HuH-7.5 (cell line): Measurements from ENCODE around the gene ANO4.

ENCODE experiments used
- DNase-seq: peaks from one replicate; pipeline ENCODE4 v3.0.0; 2011; ENCODE audit warnings: low spot score

ANO4 gene

DNA sequence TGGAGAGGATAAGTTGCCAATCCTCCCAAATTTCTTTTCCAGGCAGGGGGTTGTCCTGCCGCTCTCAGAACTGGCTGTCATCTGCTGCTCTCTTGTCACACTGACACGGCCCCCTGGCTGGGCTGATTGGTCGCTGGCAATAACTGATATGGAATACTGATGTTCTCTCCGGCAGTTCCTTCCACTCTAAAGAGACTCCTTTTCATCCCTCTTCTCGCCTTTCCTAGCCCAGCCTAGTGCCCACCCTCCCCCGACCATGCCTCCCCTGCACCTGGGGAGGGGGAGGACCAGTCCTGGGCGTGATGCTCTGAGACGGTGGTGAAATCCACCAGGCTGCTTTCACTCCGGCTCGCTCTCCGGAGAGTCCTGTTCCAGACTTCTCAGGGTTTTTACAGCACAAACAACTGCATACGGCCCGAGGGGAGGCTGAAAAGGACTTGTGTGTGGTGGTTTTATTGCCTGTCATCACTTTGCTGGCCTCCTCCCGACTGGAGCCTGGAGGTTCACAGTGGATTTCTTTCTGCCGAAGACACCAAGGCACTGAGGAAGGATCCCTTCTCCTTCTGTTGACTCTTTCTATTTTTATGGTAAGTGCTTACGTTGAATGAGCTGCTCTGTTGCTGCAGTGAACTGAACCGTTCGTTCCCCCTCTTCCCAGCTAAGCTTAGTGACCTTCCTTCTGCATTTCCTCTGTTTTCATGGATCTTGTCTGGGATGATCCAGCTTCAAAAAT is at the start of gene ANO4:
Gene ANO4, plus strand, starts transcription at position 336 of the 733 bp plus-strand sequence. CDS start 107,010 bp downstream, outside the sequence.
- DNase-seq = no peak

DNA sequence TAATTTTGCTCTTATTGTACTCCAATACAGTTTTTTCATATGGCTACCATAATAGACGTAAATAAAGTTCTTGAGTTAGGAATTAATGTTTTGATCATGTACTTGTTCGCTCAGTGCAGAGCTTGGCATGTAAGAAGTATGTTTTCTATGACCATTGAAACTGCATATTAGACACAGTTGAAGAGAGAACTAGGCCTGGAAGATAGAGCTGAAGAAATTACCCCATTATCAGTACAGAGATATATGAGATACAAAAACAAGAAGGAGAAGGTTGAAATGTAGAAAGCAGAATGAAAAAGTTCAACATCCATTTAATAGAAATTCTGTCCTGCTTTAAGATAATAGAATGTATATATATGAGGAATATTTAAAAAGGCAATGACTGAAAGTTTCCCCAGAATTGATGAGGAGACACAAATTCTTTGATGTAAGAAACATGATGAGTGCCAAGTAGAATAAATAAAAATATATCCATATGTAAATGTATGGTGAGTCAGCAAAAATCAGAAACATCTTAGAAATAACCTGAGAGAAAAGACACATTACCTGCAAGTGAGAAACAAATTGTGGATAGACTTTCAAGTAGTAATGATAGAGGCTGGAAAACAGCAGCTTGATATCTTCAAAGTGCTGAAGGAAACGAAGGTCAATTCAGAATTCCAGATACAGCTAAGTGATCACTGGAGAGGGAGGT is 49.1 kb upstream of the ANO4 start:
- DNase-seq = no peak

DNA sequence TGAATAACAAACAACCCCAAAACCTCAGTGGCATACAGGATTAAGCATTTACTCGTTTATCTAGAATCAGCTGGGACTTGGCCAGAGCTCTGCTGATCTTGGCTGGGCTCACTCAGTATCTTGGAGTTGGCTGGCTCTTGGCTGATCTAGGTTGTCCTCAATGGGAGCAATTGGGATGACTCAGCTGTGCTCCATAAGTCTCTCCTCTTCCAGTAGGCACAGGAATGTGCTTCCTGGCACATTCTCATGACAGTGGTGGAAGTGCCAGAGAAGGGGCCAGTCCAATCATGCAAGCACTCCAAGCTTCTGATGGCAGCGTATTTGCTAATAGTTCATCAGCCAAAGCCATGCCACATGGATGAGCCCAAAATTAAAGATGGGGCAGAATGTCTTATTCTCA is 41.7 kb upstream of the ANO4 start:
- DNase-seq = no peak

DNA sequence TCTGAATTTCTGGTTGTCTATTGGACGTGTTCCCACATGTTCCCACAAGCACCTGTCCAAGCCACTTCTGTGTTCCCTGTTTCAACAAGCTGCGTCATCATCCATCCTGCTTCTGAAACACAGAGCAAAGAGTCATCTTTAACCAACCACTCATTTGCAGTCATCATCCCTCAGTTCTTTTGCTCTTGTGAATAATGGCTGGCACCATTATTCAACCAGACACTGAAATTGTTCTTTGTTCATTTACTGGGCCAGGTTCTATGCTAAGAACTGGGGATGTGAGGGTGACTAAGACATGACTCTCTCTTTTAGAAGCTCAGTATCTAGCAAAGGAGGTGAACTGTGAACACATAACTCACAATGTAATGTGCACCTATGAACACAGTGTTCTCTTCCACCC is 40.7 kb upstream of the ANO4 start:
- no peak for DNase-seq

DNA sequence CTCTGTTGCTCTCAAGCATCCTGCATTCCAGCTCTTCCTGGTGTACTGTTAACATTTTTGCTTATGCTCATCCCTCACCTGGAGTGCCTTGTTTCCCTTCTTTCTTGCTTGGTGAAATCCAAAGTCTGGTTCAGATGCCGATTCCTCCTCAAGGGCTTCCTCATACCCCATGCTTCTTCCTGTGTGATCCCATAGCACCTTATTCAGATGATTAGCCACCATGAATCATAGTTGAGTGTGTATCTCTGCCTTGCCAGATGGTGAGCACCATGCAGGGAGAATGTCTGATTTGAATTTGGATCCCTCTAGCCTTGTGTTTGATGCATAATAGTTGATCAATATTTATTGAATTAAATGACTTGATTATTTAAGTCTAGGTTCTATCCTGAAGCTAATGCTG is 39.4 kb upstream of the ANO4 start:
- no peak for DNase-seq

DNA sequence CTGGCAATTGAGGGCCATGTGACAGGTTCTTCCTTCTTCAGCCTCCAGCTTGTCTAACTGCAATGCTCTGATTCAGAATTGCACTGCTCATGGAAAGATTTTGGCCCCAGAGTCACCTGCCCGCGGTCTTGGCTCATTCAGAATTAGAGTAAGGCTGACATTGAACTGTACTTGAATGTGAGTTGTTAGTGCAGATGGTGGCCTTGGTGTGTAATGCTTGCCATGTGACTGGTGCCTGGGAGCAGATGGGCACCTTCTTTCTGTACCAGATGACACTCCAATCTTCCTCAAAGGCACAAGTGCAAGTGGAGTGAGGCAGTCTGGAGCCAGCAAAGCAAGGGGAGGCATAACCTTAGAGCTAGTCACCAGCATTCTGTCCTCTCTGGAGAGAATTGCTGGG is 36.5 kb upstream of the ANO4 start:
- DNase-seq = no peak

DNA sequence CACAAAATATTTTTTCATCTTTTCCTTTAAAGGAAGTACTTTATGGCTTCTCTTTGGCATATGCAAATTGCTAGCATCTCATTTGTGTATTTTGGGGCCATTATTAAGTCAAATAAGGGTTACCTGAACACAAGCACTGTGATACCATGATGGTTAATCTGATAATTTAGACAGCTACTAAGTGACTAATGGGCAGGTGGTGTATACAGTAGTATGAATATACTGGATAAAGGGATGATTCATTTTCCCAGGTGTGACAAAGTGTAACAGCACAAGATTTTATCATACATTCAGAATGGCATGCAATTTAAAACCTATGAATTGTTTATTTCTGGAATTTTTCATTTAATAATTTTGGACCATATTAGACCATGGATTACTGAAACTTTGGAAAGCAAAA is 27.2 kb upstream of the ANO4 start:
- DNase-seq = no peak

DNA sequence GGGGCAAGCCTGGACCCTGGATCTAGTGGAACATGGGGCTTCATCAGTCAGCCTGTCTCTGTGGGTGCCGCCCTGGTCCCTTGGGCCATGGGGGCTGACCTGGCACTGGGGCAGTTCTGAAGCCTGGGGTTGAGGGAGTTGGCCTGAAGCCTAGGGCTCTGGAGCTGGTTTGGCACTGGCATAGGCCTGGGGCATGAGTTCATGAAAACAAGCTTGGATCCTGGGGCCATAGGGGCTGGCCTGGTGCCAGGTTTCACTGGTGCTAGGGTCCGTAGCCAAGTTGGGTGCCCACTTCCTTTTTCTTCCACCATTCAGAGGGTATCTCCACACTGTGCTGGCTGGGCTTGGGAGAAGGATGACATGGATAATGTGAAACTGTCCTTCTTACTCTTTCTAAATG is 26.6 kb upstream of the ANO4 start:
- no peak for DNase-seq

DNA sequence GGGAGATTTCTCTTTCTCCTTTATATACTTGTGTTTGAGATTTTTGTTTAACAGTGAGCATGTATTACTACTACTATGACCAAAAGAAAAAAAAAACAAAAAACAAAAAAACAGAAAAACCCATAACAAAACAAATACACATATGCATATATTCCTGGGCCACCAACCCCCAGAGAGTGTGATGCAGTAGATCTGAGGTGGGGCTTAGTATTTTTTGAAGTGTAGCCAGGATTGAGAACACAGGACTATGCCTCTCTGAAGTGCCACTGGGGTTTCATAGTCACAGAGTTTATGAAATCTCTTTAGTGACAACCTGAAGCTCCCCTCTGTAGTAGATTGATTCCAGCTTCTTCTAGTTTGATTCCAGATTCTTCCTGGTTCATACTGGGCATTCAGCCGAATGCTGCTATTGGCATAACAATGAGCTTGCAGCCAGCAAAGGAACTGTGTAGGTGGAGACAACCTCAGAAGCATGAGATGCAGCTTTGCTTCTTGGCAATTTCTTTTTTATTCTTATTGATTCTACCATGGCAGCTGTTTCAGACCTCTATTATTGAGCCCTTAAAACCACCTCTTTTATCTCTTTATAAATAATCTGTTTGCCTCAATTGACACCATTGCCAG is 15.5 kb upstream of the ANO4 start:
- DNase-seq = no peak

DNA sequence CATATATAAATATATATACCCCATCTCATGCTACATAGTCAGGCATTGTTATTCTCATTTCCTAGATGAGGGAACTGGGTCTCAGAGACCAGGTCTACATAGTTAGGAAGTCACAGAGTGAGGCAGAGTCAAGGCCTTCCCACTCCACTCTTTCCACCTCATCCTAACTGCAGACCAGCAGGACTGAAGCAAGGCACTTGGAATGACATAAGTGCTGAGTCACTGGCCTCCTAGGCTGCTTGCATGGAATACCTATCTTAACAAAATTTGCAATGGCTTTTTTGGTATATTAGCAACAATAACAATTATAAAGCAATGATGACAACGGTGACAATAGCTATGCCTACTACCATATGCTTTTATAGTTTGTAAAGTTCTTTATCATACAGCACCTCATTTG is 5.4 kb upstream of the ANO4 start:
- DNase-seq = no peak

DNA sequence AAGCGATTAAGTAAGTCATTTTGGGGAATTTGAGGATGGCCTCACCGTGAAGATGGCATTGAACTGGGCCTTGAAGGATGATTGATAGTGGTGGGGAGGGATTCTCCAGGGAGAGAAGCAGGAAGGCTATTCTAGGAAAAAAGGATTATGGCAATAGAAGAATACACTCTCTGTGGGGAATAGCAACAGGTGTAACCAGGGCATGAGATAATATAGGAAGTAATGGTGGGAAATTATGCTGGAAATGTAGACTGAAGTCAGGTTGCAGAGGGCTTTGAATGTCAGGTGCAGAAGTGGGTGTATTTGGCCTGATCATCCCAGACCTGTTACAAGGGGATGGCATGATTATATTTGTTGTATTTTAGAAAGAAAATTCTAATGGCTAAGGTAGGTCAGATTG is 4.6 kb upstream of the ANO4 start:
- DNase-seq = no peak

DNA sequence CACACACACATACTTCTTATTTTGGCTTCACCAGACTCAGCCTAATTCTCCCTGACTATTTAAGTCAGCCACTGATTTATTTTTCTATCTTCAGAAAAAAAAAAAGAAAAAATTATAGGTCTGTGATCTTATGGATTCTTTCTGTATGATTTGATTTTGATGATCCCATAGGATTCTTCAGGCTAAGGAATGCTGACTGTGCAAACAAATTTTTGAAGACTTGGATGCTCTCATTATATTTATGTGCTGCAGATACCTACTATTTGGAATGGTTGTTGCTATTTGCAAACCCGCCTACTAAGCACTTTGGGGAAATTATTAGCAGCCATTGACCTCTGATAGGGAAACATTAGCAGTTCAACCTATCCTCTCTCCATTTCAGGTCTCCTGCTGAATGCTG is 4.0 kb upstream of the ANO4 start:
- DNase-seq = no peak

DNA sequence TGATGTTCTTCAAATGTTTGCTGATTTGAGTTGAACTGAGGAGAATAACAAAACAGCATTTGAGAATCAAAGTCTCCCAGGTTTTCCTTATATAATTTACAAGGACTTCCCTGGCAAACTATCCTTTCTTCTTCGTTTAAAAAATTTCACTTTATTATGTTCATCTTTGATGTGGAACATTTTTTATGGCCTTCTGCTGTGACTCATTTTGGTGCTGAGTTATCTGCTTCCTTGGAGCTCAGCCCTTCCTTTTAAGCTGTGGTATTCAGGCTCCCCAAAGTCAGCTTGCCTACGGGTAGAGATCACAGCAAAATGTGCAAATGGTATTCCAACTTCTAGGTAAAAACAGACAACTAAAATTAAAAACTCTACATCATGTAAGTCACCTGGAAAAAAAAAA is 1.4 kb upstream of the ANO4 start:
- DNase-seq = no peak

DNA sequence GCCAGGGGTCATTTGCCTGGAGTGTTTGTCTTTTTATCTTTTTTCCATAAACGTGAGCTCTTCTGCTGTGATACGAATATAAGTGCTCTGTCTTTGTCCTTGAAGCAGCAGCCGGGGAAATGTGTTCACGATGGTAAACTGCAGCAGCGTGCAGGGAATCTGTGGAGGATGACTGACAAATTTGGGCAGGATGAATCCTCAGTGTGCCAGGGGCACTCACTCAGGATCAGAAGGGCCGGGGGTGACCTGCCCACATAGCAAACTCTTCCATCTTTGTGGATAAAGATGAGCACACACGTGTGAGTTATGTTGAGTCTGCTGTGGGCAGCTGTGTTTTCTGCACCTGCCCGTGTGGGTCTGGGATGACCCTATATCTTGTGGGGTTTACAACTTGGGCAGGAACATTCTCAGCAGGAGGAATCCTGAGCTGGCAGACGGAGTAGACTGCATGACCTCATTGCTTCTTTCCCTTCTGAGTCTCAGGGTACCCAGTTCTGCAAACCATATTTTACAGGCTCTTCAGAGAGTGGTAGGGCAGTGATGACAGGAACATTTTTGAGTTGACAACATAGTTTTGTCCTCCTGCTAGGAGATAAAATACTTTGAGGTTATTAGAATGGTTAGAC is 711 bp downstream of the ANO4 start:
- DNase-seq = no peak

DNA sequence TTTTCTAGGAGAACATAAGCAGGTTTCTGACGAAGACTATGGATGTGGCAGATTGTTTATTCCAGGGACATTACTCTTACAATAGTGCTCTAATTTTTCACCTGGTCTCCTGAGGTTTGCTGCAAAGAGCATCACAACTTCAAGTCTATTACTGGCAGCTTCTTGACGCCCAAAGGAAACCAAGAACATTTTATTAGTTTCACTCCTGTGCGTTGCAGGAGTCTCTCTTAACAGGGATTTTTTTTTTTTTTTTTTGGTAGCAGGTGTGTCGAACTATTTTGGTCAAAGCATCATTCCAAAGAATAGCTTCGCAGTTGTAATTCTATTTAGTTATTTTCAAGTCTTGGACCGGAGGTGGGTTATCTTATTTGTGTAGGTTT is 1.2 kb downstream of the ANO4 start:
- DNase-seq = no peak

DNA sequence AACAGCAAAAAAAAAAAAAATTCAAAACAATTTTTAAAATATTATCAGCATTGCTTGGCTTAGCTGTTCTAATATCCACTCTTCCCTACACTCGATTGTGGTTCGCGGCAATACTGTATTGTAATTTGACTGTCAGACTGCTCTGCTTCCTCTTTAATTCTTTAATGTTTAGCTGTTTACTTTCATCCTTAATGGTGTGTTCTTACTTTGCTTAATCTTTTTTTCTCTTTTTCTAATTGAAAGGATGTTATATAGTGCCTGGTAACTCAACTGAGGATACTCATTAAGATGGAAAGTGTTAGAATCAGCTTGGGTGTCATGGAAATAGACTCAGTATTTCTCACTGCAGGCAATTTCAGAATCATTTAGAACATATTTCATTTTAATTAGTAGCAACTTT is 2.0 kb downstream of the ANO4 start:
- DNase-seq = no peak

DNA sequence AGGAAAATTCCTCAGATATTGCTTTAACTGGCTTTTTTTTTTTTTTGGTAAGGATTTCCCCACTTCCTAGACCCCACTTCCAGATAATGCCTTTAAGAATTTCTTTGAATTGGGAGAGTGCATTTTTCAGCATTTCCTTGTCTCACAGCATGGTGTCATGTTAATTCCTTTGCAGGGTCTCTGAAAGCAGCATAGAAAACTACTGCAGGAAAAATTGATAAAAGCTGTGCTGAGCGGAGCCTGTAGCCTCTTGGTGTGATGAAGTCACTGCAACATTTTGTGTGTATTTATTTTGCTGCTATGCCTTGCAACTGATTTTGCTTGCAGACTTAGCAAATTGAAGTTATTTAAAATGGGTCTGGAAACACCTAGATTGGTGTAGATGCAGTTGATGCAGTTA is 2.7 kb downstream of the ANO4 start:
- no peak for DNase-seq

DNA sequence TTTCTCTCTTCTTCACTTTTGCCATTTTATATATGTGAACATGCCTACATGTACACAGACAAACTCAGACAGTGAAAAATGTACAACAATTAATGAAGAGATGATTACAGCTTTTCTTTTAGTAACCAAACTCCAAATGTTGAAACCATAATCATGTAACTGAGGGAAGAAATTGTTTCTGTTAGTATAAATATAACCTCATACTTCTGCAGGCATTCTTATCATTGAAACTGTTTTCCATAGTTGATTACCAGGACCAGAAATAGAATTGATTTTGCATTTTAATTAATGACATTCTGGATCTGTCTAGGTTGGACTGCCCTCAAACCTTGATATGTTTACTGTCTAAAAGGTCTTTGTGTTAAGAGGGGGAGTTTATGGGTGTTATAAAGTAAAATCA is 3.2 kb downstream of the ANO4 start:
- no peak for DNase-seq

DNA sequence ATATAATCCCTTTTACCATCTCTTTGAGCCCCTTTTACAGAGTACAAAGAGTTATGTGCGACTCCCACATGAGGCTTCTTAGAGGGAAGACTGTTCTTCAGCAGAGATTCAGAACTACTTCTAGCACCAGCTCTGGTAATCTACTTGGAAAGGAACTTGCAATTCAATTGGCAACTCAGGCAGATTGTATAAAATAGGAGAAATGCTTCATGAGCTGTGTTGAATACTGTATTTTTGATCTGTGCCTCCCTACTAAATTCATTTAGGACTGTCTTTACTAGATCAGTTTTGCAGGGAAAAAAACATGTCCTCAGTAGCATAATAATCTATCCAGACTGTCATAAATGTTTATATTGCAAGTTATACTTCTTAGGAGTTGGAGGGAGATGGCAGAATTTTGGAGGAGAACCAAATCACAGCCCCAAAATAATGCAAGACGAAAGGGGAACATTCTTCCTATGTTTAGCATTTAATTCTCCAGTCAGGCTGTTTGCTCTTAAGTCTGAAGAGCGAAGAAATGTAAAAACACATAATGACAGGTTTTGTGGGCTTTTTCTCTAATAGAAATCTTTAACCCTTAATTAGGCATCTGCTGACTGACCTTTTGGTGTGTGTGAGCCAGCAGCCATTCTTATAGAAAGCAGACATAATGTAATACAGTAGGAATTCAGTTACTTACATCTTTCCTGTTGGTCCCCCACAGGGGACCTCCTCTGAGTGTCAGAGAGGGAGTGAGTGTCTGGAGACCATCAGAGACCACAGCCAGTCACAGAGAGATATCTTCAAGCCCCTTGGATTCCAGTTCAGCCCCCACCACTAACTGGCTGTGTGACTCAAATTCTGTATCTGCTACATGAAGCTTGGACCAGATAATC is 3.9 kb downstream of the ANO4 start:
- DNase-seq = no peak

DNA sequence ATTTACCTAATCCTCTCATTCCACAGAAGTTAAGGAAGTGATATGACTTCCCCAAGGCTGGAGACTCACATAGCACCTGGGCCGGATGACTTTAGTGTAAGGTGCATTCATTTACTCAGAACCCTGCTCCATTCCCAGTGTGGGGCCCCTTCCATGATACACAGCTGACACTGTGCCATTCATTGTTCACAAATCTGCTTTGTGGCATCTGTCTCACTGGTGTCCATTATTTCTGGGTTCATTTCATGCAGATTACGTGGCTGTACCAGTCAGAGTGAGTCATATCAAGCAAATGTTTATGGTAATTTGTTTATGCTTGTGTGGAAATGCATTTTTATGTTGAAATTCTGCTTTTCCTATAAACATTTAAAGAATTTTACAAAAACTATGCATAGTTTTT is 5.2 kb downstream of the ANO4 start:
- no peak for DNase-seq

DNA sequence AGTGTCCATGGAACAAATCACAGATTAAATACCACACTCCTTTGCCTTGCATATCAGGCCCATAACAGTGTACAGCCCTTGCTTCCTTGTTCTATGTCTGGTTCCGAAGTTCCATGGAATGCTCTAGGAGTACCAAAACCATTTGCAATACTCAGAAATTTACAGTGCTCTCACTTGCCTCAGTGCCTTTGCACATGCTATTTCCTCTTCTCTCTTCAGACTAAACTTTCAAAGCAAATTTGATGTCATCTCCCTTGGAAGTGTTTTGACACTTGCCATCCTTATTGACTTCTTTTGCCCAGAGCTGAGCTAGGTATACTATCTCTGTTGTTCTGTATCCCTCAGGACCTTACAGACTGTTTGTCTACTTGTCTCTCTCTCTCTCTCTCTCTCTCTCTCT is 6.1 kb downstream of the ANO4 start:
- no peak for DNase-seq

DNA sequence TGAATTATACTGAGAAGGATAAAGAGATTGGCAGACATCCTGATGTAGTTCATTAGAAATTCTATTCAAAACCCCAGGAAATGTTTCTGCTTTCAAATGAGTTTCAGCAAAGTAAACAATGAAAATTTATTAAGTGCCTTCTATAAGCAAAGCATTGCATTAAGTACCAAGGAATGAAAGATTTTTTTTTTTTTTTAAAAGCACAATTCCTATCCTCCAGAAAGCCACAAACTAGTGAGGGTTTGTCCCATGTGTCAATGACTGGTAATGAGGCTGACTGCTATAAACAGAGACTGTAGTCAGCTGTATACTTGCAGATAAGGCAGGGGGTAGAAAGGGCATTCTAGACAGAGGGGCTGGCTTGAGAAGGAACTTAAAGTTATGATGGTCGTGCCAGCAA is 6.7 kb downstream of the ANO4 start:
- no peak for DNase-seq
